ENCODE results near the gene TRIM28.

Gene TRIM28

GRCh38 chr19:58581227-58582141, 37.6 kb downstream of the TRIM28 start:
- Mint-ChIP-seq H3K9me3 (peaks cover 0 to 2% of the 10 kb centered on the region in 2 donors), H3K27ac (peak overlapping the region; percentile 68), H3K36me3 (peaks cover 29 to 49% of the 10 kb centered on the region in 2 donors), H3K27me3 (no peaks in the 10 kb centered on the region), H3K4me3 (no peak overlapping the region), H3K4me1 (peaks cover 42 to 50% of the 10 kb centered on the region in 2 donors)
- ATAC-seq (replicated peaks) (peak; percentile 97 to 98), DNase-seq (peak; percentile 80)

- DNase-seq (no peak), ATAC-seq (replicated peaks) (no peak)
- H3K9me3 Mint-ChIP-seq: peaks cover 0 to 2% of the 10 kb centered on the region in 2 donors
- peaks cover 26 to 44% of the 10 kb centered on the region in 2 donors for H3K36me3 Mint-ChIP-seq
- no peaks in the 10 kb centered on the region for H3K27me3 Mint-ChIP-seq
- H3K4me1 Mint-ChIP-seq: peaks cover 36 to 42% of the 10 kb centered on the region in 2 donors
- H3K27ac Mint-ChIP-seq: no peak overlapping the region
- H3K4me3 Mint-ChIP-seq: no peak overlapping the region
Measured at GRCh38 chr19:58582985-58583384, 39.1 kb downstream of the TRIM28 start.

DNA sequence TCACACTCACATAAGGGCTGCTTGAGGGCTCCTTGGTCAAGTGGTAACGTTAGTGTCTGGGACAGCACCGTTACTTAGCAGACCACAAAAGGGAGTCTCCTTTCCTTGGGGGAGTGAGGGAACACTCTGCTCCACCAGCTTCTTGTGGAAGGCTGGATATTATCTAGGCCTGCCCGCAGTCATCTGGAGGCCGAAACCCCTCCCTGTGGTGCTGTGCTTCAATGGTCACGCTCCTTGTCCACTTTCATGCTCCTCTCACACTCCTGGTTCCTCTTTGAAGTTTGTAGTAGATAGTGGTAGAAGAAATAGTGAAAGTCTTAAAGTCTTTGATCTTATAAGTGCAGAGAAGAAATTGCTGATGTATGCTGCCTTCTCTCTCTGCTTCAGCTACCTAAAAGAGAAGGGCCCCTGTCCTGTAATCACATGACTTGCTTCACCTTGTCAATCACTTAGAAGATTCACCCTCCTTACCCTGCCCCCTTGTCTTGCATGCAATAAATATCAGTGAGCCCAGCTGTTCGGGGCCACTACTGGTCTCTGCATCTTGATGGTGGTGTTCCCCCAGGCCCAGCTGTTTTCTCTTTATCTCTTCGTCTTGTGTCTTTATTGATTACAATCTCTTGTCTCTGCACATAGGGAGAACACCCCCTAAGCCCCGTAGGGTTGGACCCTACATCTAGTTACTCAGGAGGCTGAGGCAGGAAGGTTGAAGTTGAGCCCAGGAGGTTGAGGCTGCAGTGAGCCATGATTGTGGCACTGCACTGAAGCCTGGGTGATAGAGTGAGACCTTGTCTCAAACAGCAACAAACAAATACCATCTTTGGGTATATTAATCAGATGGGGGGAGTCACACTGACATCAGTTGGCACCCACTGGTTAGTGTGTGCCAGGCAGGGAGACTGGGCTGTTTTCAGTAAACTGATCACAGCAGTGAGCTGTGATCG, 40.9 kb downstream of the TRIM28 start:
- ATAC-seq (replicated peaks) (no peak), DNase-seq (no peak)
- peaks cover 21 to 24% of the 10 kb centered on the region in 2 donors for H3K4me1 Mint-ChIP-seq
- no peaks in the 10 kb centered on the region for H3K27me3 Mint-ChIP-seq
- no peak overlapping the region for H3K4me3 Mint-ChIP-seq
- no peak overlapping the region for H3K27ac Mint-ChIP-seq
- peaks cover 0 to 2% of the 10 kb centered on the region in 2 donors for H3K9me3 Mint-ChIP-seq
- H3K36me3 Mint-ChIP-seq: peaks cover 15 to 32% of the 10 kb centered on the region in 2 donors

GRCh38 chr19:58585442-58586132, 41.7 kb downstream of the TRIM28 start:
- peaks cover 19% of the 10 kb centered on the region in 2 donors for H3K4me1 Mint-ChIP-seq
- H3K27ac Mint-ChIP-seq: no peak overlapping the region
- ATAC-seq (replicated peaks) (no peak), DNase-seq (no peak)
- peaks cover 0 to 2% of the 10 kb centered on the region in 2 donors for H3K9me3 Mint-ChIP-seq
- H3K27me3 Mint-ChIP-seq: no peaks in the 10 kb centered on the region
- H3K4me3 Mint-ChIP-seq: no peak overlapping the region
- H3K36me3 Mint-ChIP-seq: peaks cover 14 to 32% of the 10 kb centered on the region in 2 donors

- Mint-ChIP-seq H3K4me1 (peaks cover 13 to 15% of the 10 kb centered on the region in 2 donors), H3K36me3 (peaks cover 12 to 29% of the 10 kb centered on the region in 2 donors), H3K27me3 (no peaks in the 10 kb centered on the region), H3K4me3 (no peak overlapping the region), H3K27ac (no peak overlapping the region), H3K9me3 (peaks cover 0 to 2% of the 10 kb centered on the region in 2 donors)
- ATAC-seq (replicated peaks) (no peak), DNase-seq (no peak)
Measured at GRCh38 chr19:58586133-58586765, 42.4 kb downstream of the TRIM28 start.
